ENCODE data around the gene VEPH1.

- TF ChIP-seq, protein P1, sequence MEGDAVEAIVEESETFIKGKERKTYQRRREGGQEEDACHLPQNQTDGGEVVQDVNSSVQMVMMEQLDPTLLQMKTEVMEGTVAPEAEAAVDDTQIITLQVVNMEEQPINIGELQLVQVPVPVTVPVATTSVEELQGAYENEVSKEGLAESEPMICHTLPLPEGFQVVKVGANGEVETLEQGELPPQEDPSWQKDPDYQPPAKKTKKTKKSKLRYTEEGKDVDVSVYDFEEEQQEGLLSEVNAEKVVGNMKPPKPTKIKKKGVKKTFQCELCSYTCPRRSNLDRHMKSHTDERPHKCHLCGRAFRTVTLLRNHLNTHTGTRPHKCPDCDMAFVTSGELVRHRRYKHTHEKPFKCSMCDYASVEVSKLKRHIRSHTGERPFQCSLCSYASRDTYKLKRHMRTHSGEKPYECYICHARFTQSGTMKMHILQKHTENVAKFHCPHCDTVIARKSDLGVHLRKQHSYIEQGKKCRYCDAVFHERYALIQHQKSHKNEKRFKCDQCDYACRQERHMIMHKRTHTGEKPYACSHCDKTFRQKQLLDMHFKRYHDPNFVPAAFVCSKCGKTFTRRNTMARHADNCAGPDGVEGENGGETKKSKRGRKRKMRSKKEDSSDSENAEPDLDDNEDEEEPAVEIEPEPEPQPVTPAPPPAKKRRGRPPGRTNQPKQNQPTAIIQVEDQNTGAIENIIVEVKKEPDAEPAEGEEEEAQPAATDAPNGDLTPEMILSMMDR (IDR thresholded peaks at IDR 0.05) = no peak
- no peak for TF ChIP-seq EZH2 (IDR thresholded peaks at IDR 0.05; ENCODE audit: borderline replicate concordance, insufficient read depth, low read depth, low read length, poor library complexity, severe bottlenecking)
These were observed 220.7 kb downstream of the VEPH1 start for GRCh38 chr3:157282261-157283191.

Data from B cell (primary cell).